Fibroblast of peridontal ligament (primary cell): ENCODE results near the gene TGM4.
A peak's percentile ranks its signal among the peaks of the same experiment; 100 is the strongest.

ENCODE experiments used
- DNase-seq: peaks from one replicate; pipeline ENCODE4 v3.0.0-alpha.2; 2010; ENCODE audit errors: extremely low read depth

TGM4 gene

DNA sequence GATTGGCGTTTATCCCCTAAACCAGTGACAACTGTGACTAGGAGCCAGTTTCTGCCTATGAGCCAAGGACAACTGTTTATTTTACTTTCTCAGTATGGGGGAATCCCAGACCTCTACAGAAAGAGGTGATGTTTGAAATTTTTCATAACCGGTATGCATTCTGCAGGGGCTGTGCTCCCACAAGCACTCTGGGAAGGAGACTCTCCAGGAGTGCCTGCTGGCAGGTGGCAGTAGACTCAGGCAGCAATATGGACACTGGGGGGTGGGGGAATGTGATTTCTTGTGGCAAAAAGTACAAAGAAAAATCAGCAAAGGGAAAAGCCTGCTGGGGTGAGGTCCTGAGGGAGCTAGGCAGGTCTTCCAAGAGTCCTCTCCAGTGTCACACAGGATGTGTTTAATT is 5.9 kb downstream of the TGM4 start:
- DNase-seq, result no peak

DNA sequence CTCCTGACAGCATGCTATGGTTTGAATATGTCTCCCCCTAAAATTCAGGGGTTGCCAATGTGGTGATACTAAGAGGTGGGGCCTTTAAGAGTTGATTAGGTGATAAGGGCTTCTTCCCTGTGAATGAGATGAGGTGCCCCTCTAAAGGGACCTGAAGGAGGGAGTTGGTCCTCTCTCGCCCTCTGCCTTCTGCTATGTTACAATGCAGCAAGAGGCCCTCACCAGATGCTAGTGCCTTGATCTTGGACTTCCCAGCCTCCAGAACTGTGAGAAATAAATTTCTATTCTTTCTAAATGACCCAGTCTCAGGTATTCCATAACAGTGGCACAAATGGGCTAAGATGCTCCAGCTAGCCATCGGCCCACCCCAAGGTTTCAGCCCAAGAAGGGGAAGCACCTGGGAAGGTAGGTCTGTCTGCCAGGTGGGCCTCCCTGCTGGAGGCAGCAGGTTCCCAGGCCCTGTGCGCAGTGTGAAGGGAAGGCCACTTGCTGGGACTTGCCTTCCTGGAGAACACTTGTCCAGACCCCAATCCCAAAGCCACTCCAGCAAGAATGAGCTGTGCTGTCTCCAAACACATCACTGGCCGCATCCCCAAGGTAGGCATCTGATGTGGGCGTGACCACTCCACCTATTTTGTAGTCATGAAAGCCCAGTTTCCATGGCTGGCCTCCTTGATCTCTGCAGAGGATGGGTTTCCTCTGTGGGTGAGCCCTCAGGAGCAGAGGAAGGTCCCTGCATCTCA is 9.0 kb downstream of the TGM4 start:
- no peak for DNase-seq

DNA sequence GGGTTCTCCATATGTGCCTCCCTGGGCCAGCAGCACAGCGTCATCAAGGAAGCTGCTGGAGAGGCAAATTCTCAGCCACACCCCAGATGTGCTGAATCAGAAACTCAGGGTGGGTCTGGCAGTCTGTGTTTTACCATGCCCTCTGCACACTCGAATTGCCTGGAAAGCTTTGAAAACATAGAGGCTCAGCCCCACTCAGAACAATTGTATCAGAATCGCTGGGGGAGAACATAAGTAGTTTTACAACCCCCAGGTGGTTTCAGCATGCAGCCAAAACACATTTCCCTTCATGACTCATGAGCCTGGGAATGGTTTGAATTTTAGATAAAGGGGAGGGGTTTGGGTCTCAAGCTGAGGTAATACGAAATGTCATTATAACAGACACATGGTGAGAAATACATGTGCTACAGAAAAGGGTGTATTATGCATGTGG is 9.6 kb downstream of the TGM4 start:
- peak; percentile 93 for DNase-seq

DNA sequence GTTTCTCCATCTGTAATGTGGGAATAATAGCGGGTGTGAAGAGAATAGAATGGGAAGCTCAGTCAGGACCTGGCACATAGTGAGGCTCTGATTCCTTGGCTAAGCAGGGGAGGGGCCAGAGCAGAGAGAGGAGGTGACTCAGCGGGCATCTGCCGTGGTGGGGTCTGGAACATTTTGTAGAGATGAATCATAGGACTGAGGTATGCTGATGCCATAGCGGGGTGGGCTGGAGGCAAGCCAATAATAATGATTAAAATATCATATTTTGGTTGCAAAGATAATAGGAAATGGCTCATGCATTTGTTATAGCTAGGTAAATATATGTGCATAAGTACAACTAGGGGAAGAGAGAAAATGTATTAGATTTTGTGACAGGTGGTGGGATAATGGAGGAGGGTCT is 11.2 kb downstream of the TGM4 start:
- peak; percentile 89 for DNase-seq

DNA sequence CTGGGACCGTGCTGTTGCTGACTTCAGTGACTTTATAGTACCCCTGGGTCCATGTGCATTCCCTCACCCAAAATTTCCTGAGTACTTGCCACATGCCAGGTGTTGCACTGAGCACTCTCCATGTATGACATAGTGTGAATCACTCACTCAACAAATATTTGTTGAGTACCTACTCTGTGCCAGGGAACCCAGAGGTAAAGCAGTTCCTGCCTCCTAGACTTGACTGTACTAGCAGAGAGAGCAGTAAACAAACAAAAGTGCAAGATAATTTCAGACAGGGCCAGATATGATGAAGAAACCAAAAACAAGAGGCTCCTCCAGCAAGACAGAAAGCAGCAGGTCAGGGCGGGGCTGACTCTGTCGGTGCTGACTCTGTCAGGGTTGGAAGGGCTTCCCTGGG is 12.2 kb downstream of the TGM4 start:
- DNase-seq, result no peak

DNA sequence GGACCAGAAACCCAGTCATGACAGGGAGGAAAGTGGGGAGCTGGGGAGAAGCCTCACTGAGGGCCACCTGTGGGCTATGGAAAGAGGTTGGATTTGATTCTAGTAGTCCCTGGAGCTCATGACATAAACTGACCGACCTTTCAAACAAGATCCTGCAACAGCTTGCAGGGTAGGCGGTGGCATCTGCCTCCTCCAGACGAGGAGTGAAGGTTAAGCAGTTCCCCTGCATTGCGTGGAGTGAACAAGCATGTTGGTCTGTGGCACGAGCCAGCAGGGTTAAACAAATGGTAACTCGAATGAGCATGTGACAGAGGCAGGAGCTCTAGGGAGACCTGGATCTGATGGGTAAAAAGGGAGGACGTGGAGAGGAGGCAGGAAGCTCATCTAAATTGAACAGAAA is 12.7 kb downstream of the TGM4 start:
- DNase-seq, result no peak

DNA sequence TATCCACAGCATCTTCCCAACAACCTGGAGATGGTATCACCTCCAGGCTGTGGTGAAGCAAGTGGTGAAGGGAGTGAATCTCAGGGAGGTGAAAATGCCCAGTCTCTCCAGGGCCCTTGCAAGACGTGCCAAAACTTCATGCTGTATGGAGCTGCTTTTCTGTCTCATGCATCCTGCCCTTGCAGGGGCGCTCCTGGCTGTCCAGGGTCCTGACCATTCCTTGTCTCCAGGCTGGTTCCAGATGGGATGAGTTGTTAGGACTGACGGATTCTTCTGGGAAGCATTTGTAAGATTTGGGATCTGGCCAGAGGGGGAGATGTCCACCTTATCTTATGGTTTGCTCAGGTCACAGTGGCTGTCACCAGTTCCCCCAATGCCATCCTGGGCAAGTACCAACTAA is 15.8 kb downstream of the TGM4 start:
- no peak for DNase-seq

DNA sequence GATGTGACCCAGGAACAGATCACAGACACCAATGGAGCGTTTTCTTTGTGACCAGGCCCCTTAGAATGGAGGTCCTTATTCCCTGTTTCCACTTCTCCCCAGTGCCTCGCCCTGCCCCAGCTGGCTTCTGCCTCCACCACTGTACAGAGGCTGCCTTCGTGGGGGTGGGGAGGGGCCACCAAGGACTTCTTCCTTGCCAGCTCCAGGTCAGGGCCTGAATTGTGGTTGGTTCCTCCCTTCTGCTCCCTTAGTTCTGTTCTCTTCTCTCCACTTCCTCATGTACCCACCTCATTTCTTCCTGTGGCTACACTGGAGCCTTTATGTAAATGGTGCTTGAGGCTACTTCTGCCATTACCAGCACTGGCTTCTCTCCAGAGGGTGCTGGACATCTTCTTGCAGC is 16.4 kb downstream of the TGM4 start:
- DNase-seq, result no peak

DNA sequence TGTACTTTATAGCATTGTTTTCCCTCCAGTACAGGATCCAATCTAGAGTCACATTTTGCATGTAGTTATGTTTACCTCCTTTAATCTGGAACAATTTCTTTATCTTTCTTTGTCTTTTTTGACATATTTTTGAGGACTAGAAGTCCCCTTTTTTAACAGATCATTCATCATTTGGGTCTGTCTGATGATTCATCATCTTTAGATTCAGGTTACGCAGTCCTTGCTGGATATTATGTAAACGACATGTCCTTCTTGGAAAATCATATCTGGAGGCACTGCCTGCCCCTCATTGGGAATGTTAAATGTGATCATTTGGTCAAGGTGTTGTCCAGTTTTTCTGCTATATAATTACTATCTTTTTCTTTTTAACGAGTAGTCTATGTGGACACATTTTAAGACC is 18.3 kb downstream of the TGM4 start:
- peak; percentile 38 for DNase-seq

DNA sequence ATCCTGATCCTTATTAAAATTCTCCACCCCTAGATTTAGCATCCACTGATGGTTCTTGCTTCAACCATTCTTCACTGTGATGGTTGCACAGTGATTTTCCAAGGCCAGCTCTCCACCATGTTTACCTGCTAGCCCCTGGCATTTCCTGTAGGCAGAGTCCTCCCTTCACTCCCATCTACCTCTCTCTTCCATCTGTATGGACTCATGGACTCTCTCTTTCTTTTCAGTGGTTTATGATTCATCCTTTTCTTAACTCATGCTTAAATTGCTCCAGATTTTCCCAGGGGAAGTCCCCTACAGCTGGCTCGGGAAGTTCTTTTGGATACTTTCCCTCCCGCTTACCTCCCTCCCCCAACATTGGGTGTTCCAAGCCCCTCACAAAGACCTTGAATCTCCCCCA is 18.7 kb downstream of the TGM4 start:
- peak; percentile 79 for DNase-seq

DNA sequence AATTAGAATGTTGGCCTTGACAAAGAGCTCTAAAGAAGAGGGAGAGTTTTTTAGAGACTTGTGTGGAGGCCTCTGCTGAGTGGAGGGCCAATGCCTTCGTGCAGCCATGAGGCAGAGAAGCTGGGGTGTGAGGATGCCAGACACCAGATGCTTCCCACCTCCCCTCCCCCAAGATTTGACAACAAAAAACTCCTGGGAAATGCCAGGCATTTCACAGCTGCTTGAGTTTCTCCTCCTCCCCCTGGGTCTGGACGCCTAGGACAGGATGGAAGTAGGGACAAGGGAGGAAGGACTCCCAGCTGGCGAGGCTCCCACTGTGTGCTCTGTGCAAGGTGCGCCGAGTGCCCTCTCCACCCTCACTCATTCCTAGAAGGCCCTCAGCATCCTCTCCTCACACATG is 20.1 kb downstream of the TGM4 start:
- no peak for DNase-seq

DNA sequence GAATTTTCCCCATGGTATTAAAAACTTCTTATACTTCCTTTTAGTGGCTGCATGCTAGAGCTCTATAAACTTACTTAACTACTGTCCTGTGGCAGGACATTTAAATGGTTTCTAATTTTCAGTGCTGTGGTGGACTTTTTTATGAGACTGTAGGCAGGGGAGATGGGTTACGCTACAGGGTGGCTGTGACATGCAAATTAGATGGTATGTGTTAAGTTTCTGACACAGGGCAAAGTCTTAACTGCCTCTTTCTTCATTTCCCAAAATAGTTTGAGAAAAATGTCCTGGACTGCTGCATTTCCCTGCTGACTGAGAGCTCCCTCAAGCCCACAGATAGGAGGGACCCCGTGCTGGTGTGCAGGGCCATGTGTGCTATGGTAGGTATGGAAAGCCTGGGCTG is 22.0 kb downstream of the TGM4 start:
- no peak for DNase-seq

DNA sequence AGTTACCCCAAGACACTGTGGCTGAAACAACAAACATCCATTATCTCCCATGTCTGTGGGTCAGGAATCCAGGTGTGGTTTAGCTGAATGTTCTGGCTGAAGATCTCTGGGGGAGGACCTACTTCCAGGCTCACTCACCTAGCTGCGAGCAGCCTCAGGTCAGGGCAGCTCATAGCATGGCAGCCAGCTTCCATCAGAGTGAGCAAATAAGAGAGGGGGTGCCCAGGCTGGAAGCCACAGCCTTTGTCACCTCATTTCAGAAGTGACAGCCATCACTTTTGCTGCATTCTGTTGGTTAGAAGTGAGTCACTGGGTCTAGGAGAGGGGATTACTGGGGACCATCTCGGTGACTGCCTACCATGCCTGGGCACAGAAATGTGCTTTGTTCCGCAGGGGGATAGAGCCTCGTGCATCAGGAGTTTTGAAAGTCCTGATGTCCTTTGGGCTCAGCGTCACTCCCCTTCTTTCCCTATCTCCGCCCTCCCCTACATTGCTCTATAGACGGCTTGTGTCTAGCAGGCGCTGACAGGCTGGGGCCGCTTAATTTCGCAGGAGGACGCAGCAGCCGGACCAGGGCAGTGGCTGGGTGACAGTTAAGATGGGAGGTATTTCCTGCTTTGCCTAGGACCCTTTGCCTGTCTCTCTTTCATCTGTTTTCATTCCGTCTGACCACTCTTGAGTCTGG is 25.4 kb downstream of the TGM4 start:
- no peak for DNase-seq

DNA sequence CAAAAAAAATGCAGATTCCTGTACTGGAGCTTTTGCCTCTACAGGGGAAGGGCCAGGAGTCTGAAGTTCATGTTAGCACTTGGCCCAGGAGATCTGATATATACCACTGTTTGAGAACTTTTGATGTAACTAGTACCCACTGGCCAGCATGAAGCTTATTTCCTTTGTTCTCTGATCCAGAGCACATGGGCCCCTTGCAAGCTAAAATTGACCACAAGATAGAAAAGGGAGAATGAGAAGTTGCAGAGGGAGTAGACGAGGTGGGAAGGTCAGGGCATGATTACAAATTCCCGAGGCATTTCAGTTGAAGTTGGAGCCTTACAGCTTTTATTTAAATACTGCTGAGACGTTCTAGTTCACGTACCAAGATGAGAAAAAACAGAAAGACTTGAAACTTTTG is 28.2 kb downstream of the TGM4 start:
- DNase-seq, result no peak

DNA sequence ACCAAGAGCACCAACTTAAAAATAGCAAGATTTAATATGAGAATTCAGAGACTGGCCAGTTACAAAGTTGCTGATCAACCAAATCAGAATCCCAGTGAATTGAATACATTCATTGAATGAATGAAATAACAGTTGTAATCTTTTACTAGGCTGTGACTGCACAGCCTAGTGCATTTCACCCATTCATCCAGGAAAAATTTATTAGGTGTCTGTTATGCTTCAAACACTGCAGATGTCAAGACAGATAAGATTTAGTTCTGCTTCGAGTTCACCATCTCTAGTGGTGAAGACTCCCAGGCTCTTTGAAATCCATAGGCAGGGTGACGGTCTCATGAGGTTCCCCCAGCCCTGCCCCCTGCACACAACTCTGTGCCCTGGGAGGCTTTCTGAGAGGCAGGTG is 28.9 kb downstream of the TGM4 start:
- DNase-seq, result no peak

DNA sequence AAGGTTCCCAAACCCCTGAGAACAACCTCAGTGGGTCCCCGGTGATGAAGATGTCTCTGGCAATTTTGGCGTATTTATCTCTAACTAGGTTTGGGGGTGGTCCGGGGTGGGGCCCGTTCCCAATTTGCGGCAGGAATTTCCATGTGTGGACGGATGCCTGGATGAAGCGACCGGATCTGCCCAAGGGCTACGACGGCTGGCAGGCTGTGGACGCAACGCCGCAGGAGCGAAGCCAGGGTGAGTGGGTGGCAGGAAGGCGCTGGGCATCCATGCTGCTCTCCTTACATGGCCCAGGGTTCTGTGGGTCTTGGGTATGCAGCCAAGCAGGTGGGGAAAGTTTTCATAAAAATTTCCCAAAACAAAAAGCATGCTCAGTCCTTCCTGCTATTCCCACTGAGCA is 29.3 kb downstream of the TGM4 start:
- DNase-seq, result no peak

DNA sequence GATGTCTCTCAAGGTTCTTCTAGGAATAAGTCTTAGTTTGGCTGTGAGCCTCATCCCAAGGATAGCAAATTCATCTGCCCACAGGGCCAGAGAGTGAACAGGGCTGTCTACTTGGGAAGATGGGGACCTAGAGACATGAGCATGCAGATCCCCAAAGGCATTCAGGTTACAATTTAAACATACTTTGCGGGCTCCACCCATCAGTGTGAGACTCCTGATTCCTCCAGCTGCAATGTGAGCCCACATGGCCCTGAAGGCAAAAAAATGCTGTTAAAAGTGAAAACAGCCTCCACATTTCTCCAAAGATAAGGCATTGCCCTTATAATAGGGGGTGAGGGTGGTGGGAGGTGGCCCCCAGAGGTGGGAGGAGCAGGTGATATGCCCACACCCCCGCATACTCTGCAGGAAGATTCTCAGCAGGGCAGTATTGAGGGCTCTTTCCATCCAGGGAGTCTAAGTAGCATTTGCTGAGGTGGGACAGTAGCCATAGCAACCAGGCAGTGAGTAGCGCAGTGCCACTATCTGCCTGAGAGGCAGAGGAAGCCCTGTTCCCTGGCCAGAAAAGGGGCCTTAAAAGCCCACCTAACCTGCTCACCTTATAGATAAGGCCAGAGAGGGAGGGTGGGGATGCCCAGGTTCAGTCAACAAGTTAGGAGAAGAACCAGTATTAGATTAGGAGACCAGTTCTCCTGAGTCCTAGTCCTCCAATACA is 31.2 kb downstream of the TGM4 start:
- DNase-seq, result no peak

DNA sequence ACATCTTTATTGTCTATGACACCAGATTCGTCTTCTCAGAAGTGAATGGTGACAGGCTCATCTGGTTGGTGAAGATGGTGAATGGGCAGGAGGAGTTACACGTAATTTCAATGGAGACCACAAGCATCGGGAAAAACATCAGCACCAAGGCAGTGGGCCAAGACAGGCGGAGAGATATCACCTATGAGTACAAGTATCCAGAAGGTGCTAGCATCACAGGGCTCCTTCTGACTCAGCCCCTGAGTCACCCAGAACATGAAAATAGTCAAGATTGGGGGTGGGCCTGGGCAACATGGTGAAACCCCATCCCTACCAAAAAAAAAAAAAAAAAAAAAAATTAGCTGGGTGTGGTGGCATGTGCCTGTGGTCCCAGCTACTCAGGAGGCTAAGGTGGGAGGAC is 32.6 kb downstream of the TGM4 start:
- no peak for DNase-seq

DNA sequence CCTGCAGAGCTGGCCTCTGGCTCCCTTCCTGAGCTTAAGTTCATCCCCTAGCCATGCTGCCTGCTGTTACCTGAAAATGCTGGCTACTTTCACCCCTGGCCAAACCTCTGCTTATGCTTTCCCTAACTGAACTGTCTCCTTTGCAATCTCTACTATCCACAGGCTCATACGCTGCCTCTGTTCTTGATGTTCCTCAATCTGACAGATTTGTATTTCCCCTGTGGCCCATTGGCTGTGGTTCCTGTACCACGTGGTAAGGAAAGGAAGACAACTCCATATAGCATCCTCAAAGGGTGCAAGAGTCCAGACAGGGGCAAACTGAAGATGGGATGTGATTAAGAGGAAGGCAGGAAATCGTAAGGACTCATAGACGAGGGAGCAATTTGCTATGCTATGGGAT is 33.2 kb downstream of the TGM4 start:
- no peak for DNase-seq

DNA sequence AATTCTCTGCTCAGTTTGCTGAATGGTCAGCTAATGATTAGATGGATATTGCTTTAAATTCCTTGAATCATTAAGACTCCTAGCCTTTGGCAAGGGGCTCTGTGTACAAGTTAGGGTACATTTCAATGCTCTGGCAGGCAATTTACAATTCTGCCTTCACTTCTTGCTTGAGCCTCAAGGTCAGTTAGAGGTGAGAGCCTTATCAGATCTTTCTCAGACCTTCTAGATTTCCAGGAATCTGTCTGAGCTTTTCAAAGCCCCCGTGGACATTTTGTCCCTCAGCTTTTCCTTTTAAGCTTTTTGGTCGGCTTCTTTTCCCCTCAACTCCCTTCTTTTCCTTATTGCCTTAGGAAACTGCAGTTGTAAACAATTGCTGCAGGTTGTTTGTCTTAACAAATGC is 34.7 kb downstream of the TGM4 start:
- DNase-seq, result no peak

DNA sequence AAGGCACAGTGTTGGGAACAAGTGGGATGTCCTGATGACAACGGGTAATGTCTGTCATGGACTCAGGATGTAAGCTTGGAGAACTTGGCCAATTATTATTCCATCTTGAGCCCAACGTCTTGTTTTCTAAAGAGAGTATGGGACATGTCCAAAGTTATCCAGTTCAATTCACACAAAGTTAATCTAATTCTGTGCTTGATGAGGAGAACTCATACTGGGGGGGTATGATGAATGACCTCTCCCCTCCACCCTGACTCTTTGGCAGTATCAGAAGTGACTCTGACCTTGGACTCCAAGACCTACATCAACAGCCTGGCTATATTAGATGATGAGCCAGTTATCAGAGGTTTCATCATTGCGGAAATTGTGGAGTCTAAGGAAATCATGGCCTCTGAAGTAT is 36.3 kb downstream of the TGM4 start:
- DNase-seq, result no peak

DNA sequence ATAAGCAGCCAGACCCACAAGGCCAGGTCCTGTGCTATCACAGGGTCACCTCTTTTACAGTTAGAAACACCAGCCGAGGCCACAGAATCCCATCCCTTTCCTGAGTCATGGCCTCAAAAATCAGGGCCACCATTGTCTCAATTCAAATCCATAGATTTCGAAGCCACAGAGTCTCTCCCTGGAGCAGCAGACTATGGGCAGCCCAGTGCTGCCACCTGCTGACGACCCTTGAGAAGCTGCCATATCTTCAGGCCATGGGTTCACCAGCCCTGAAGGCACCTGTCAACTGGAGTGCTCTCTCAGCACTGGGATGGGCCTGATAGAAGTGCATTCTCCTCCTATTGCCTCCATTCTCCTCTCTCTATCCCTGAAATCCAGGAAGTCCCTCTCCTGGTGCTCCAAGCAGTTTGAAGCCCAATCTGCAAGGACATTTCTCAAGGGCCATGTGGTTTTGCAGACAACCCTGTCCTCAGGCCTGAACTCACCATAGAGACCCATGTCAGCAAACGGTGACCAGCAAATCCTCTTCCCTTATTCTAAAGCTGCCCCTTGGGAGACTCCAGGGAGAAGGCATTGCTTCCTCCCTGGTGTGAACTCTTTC is 39.6 kb downstream of the TGM4 start:
- peak; percentile 72 for DNase-seq

DNA sequence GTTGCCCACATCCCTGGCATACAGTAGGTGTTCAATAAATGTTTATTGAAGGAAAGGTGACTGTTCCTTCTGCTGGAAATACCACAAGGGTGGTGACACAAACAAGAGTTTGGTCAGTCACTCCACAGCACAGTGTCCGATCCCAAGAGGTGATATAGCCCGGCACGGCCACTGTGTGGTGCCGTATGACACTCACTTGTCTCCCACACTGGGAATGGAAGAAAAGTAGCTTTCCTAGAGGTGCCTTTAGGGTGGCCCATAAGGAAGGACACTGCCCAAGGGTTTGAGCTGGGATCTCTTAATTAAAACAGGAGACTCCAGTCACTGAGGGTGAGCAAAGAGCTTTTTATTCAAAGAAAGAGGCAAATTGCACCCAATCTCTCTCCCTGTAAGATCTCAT is 40.5 kb downstream of the TGM4 start:
- DNase-seq, result no peak
